Frontal cortex (tissue), 4 donors: Measurements from ENCODE around the gene CRISPLD2. TPM values are rescaled to one million over a fixed set of nuclear protein-coding genes. Genes with fewer than 3 reads are reported as not detected.

Experiments
- DNase-seq, 2 donors: peaks; one replicate each; pipeline ENCODE4 v3.0.0; 2012; ENCODE audit warnings: low spot score in 2 of 2
- FAIRE-seq: peaks from 2 replicates; lab custom pipeline; 2012; peaks lifted over from hg19 to GRCh38; lab: Jason Lieb, UNC
- total RNA-seq: library from RNA; depleted of rRNA; stranded (reverse); fragments of >200 nt; gene quantifications from one replicate; pipeline ENCODE4 v1.2.3, GENCODE V29; 2014
- donor health status: control.
- donor health status: control.
- donor health status: control.

Gene CRISPLD2
- total RNA-seq, 1 donor from 2014 or later = 3.3 TPM

DNA sequence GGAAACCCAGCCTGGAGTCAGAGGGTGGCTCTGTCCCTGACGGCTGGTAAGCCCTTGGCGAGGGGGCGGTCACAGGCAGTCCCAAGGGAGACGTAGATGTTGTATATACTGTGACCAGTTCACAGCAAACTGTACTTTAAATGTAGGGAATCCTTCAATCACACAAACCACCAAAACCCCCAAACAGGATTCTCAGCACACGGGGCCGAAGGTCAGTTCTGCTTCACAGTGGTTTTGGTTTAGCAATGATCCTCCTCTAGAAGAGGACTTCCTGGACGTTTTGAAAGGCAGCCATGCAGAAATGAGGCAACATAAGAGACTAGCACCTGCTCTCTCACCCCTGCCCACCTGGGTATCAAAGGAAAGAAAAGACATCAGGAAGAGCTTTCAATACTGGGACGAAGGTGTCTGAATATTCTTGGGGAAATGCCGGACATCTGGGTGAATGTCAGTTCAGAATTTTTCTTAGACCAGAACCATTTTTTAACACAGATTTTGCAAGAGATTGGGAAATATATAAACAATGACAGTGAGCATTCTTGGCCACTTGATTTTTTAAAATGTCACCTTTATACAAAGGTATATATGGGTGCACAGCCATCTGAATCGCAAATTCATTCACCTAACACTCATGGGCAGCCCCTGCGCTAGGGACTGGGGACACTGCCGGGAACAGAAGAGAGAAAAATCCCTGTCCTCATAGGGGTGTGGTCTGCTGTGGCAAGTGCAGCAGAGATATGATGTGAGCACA is 74.2 kb downstream of the CRISPLD2 start:
- no peak for FAIRE-seq
- DNase-seq = no peak

- DNase-seq (no peak), FAIRE-seq (no peak)
Measured at GRCh38 chr16:84895016-84895415, 75.2 kb downstream of the CRISPLD2 start.

DNA sequence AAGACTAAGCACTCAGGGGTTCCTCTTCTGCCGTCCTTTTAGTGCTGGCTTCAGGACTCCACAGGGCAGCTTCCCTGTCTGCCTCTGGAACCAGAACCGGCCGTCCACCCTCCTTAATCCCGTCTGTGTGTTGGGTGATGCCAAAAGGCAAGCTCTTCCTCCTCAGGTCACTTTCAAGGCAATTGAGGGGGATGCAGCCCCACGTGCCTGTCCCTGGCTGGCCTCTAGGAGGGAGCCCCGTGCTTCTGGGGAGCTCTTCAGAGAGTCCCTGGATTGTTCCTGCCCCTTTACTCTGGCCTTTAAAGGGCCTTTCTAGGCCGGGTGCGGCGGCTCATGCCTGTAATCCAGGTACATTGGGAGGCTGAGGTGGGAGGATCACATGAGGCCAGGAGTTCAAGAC is 77.1 kb downstream of the CRISPLD2 start:
- no peak for FAIRE-seq

DNA sequence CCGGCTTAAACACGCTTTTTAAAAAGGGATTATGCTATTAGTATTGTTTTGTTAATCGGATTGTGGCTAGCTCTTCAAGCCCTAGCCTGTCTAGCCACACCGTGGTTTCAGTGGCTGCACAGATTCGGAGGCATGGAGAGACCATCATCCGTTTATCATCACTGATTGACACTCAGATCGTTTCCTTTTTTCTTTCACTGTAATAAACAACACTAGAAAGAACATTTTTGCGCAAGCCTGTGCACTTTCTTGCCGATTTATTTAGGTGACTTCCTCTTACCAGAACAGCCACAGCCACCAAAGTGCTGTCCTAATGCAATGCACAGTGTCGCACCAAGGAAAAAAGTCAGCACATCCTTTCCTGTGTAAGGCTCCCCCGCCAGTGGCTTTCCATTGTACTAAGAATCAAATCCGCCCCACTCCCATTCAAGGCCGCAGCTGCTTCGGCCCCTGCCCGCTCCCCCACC is 78.2 kb downstream of the CRISPLD2 start:
- FAIRE-seq (no peak), DNase-seq (no peak)

More for the DNA sequence above, 77.1 kb downstream of the CRISPLD2 start:
- no peak for DNase-seq

- no peak for FAIRE-seq
Measured at GRCh38 chr16:84898447-84898846, 78.7 kb downstream of the CRISPLD2 start.

DNA sequence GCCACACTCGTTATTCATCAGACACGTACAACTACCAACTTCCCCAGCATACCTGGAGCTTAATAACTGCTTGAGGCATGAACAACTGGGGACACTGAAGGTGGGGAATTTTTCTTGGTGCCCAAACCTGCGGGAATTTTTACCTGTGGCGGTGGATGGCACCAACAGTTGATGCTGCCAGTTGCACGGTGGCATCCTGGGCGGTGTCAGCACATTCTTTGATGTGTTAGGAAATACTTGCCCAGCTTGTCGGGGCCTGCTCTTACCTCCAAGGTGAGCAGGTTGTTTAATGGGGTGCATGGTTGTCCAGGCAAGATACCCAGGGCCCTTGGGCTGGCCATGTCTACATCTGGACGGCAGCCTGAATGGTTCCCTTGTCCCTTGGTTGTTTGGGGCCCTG is 79.6 kb downstream of the CRISPLD2 start:
- no peak for FAIRE-seq
- no peak for DNase-seq

More at GRCh38 chr16:84898447-84898846, 78.7 kb downstream of the CRISPLD2 start:
- DNase-seq = no peak

- FAIRE-seq = no peak
- DNase-seq = no peak
Measured at GRCh38 chr16:84905965-84906460, 86.2 kb downstream of the CRISPLD2 start.

DNA sequence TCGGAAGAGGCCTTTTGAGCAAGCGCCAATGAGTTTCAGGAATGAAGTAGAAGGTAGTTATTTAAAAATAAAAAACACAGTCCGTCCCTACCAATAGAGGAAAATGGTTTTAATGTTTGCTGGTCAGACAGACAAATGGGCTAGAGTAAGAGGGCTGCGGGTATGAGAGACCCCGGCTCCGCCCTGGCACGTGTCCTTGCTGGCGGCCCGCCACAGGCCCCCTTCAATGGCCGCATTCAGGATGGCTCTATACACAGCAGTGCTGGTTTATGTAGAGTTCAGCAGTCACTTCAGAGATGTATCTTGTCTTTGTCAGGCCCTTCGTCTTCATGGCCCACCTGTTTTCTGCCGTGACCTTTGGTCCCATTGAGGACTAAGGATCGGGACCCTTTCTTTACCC is 87.3 kb downstream of the CRISPLD2 start:
- DNase-seq = no peak
- no peak for FAIRE-seq

DNA sequence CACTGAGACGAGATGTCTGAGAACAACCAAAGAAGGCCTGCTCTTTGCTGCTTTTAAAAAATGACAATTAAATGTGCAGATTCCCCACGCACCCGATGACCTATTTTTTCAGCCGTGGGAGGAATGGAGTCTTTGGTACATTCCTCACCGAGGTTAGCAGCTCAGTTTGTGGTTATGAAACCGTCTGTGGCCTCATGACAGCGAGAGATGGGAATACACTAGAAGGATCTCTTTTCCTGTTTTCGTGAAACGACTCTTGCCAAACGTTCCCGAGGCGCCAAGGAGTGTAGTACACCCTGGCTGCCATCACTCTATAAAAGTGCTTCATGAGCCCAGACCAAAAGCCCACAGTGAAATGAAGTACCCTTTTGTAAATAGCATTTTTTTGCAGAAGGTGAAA is 87.8 kb downstream of the CRISPLD2 start:
- DNase-seq = no peak
- no peak for FAIRE-seq

- no peak for FAIRE-seq
- DNase-seq = no peak
Measured at GRCh38 chr16:84909476-84910085, 89.8 kb downstream of the CRISPLD2 start.

DNA sequence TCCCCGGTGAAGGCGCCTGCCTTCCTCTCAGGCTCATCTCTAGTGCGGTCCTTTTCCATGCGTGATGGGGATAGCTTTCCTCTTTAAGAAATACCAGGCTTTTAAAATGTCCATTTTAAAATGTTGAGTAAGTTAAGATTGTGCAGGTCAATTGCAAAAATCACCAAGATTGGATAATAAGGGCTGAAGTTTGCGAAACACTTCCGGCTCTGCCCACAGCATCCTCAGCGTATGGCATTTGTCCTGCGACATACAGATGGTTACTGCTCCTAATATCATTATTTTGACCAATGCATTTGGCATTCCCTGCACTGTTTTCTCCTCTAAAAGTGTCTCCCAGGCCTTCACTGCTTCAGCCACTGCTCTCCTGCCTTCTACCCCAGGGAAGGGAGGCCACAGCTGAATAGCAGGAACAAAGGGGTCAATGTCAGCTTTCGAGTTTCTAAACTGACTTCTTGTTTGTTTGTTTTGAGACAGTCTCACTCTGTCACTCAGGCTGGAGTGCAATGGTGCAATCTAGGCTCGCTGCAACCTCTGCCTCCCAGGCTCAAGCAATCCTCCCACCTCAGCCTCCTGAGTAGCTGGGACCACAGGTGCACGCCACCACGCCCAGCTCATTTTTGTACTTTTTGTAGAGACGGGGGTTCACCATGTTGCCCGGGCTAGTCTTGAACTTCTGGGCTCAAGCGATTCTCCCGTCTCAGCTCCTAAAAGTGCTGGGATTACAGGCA is 91.9 kb downstream of the CRISPLD2 start:
- DNase-seq (no peak), FAIRE-seq (no peak)

GRCh38 chr16:84913315-84913714 is 93.5 kb downstream of the CRISPLD2 start:
- no peak for FAIRE-seq
- DNase-seq = no peak

GRCh38 chr16:84914273-84914672 is 94.5 kb downstream of the CRISPLD2 start:
- no peak for DNase-seq
- no peak for FAIRE-seq

DNA sequence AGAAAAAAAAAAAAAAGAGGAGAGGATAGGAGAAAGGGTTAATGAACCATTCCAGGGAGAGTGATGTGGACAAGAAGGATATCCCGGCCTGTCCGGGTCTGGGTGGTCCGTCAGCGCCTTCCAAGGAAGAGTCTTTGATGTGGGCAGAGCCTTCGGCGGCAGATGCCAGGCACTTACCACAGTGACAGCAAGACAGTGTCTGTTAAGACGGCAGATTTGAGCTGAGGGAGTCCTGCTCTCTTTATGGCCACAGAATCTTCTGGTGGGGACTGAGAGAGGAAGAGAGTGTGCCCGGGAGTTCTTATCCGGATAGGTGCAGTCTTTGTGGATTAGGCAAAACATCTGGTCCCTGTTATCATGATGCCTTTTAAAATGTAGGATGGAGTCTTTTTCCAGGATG is 96.4 kb downstream of the CRISPLD2 start:
- no peak for FAIRE-seq
- no peak for DNase-seq

DNA sequence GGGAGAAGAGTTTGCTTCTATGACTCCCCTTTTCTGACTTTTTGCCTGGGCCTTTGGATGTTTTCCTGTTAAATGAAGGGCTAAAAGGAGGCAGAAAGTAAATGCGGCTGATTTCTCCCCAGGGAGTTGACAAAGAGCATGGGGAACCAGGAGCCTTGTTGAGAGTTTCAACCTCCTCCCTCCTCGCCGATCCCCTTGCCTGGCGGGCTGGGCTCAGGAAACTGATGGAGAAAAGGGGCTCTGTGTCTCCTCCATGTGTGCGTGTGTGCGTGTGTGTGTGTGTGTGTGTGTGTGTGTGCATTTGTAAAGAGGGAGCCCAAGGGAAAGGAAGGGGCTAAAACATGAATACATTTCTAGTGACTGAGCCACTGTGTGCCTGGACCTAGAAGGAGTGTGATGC is 97.1 kb downstream of the CRISPLD2 start:
- DNase-seq (no peak), FAIRE-seq (no peak)

GRCh38 chr16:84917492-84917891 is 97.7 kb downstream of the CRISPLD2 start:
- DNase-seq (no peak), FAIRE-seq (no peak)

DNA sequence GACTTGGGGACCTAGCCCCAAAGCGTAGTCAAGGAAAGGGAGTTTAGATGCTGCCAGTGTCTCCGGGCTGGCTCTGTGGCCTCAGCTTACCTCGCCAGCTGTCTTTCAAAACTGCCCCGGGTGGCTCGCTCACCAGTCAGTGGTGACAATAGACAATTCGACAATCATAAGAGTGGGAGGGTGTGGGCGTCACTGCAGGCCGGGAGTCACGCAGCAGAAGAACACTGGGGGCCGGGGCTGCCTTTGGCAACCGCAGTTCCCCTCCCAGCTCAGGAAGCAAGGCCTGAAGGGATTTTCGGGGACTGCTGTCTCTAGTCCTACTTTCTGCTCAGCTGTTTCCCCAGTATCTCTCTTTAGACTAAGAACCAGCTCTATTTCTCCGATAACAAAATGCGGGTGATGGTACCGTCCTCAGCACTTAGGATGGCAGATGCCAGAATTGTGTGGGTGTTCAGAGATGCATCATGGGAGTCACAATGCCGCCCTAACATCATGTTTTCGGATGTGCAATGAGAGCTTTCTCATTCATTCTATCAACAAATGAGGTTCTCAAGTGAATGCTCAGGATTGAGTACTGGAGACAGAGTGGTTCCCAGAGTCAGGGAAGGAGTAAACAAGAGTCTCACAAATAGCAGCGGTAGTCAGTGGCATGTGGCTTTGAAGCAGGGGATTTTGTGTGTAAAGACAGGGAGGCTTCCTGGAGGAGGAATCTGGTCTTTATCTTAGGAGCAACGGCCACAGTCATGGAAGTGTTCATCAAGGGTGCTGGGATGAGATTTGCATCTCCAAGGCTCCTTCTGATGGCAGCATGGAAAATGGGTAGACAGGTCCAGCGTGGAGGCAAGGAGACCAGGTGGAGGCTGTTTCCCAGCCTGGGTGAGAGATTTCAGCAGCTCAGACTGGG is 98.5 kb downstream of the CRISPLD2 start:
- DNase-seq (no peak), FAIRE-seq (no peak)

- FAIRE-seq = no peak
- DNase-seq = no peak
Measured at GRCh38 chr16:84919269-84919668, 99.5 kb downstream of the CRISPLD2 start.

DNA sequence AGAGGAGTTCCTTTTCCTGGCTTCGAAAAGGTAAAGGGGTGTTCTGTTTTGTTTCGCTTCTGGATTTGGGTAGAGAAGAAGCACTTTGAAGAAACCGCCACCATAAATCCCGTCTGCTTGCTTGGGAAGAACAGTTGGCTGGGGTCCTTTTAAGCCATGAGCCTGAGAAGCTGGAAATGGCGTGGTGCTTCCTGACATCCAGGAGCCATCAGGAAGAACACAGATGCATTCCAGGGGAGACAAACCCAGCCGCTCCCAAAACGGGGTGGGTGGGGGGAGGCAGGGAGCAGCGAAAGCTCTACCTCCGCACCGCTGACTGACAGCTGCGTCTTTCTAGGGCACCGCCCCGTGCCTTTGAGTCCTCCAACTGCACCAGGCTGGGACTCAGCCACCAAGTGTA is 99.9 kb downstream of the CRISPLD2 start:
- FAIRE-seq = no peak
- DNase-seq = no peak

- DNase-seq (no peak), FAIRE-seq (no peak)
Measured at GRCh38 chr16:84920333-84920732, 100.5 kb downstream of the CRISPLD2 start.
